Activated naive CD4-positive, alpha-beta T cell treated with Interleukin-2 at 50 U/mL for 16 hours (primary cell): ENCODE measurements around the gene ZCCHC8.
"Not testable (repeated sequence)": the region's sequence is repeated elsewhere in the genome, so short reads cannot be mapped to it uniquely, and the experiment has no call there.

Source experiments
- DNase-seq: peaks from one replicate; pipeline ENCODE4 v3.0.0-alpha.2; 2020

ZCCHC8 gene

GRCh38 chr12:122506393-122506938, 5.7 kb upstream of the ZCCHC8 start:
- no peak for DNase-seq

GRCh38 chr12:122505419-122506051, 4.8 kb upstream of the ZCCHC8 start:
- no peak for DNase-seq

GRCh38 chr12:122503783-122504590, 3.3 kb upstream of the ZCCHC8 start:
- no peak for DNase-seq

GRCh38 chr12:122503147-122503751, 2.5 kb upstream of the ZCCHC8 start:
- no peak for DNase-seq

- no peak for DNase-seq
These were observed 807 bp upstream of the ZCCHC8 start for GRCh38 chr12:122501489-122501989.

- peak; percentile 56 for DNase-seq
These were observed 594 bp downstream of the ZCCHC8 start for GRCh38 chr12:122499991-122500684.

GRCh38 chr12:122495258-122495657, 5.5 kb downstream of the ZCCHC8 start:
- no peak for DNase-seq

GRCh38 chr12:122493222-122493621, 7.5 kb downstream of the ZCCHC8 start:
- DNase-seq = not testable (repeated sequence)

GRCh38 chr12:122491991-122492390, 8.7 kb downstream of the ZCCHC8 start:
- no peak for DNase-seq

- no peak for DNase-seq
These were observed 11.7 kb downstream of the ZCCHC8 start for GRCh38 chr12:122489038-122489437.

- not testable (repeated sequence) for DNase-seq
These were observed 12.9 kb downstream of the ZCCHC8 start for GRCh38 chr12:122487807-122488206.

GRCh38 chr12:122486805-122487426, 13.8 kb downstream of the ZCCHC8 start:
- no peak for DNase-seq

GRCh38 chr12:122486360-122486759, 14.4 kb downstream of the ZCCHC8 start:
- not testable (repeated sequence) for DNase-seq

- DNase-seq = not testable (repeated sequence)
These were observed 16.3 kb downstream of the ZCCHC8 start for GRCh38 chr12:122484385-122484784.

- no peak for DNase-seq
These were observed 16.8 kb downstream of the ZCCHC8 start for GRCh38 chr12:122483969-122484368.

GRCh38 chr12:122481861-122482260, 18.9 kb downstream of the ZCCHC8 start:
- no peak for DNase-seq

- no peak for DNase-seq
These were observed 20.0 kb downstream of the ZCCHC8 start for GRCh38 chr12:122480753-122481152.

- no peak for DNase-seq
These were observed 26.4 kb downstream of the ZCCHC8 start for GRCh38 chr12:122474324-122474716.

GRCh38 chr12:122473543-122474323, 27.0 kb downstream of the ZCCHC8 start:
- DNase-seq = peak; percentile 47

- peak; percentile 11 for DNase-seq
These were observed 29.2 kb downstream of the ZCCHC8 start for GRCh38 chr12:122471324-122472226.
